GM19193 (cell line): ENCODE measurements around the gene FGFRL1.

Experiments used
- POLR2A ChIP-seq: IDR thresholded peaks from 4 replicates; pipeline ENCODE4 v1.6.1; 2011; ENCODE audit not compliant: insufficient read depth, insufficient read length; ENCODE audit errors: extremely low read depth

The FGFRL1 gene

GRCh38 chr4:1043162-1043561, 31.7 kb downstream of the FGFRL1 start:
- no peak for TF ChIP-seq POLR2A

GRCh38 chr4:1043651-1044468, 32.4 kb downstream of the FGFRL1 start:
- TF ChIP-seq POLR2A: no peak

GRCh38 chr4:1044469-1045192, 33.2 kb downstream of the FGFRL1 start:
- no peak for TF ChIP-seq POLR2A

GRCh38 chr4:1045193-1045594, 33.8 kb downstream of the FGFRL1 start:
- no peak for TF ChIP-seq POLR2A

GRCh38 chr4:1045595-1046201, 34.3 kb downstream of the FGFRL1 start:
- no peak for TF ChIP-seq POLR2A

GRCh38 chr4:1047106-1047975, 35.9 kb downstream of the FGFRL1 start:
- TF ChIP-seq POLR2A: no peak

- no peak for TF ChIP-seq POLR2A
Observed at GRCh38 chr4:1047976-1048772, 36.7 kb downstream of the FGFRL1 start.

- no peak for TF ChIP-seq POLR2A
Observed at GRCh38 chr4:1048773-1049590, 37.6 kb downstream of the FGFRL1 start.

GRCh38 chr4:1049591-1049905, 38.1 kb downstream of the FGFRL1 start:
- no peak for TF ChIP-seq POLR2A

GRCh38 chr4:1050486-1051213, 39.2 kb downstream of the FGFRL1 start:
- no peak for TF ChIP-seq POLR2A

GRCh38 chr4:1051472-1051871, 40.0 kb downstream of the FGFRL1 start:
- no peak for TF ChIP-seq POLR2A

- no peak for TF ChIP-seq POLR2A
Observed at GRCh38 chr4:1052231-1052671, 40.8 kb downstream of the FGFRL1 start.

GRCh38 chr4:1053080-1053661, 41.7 kb downstream of the FGFRL1 start:
- TF ChIP-seq POLR2A: no peak
